Testis (tissue), 2 donors: ENCODE data around the gene CFAP77.

ENCODE experiments used
- CTCF ChIP-seq, 3 experiments: fragments of 450-650 bp in 2 of 3; fragments of 200-600 bp in 1 of 3; sonication (generic) in 1 of 3; IDR thresholded peaks; one replicate each; pipeline ENCODE4 v1.5.1; 2016 to 2019; ENCODE audit warnings: antibody characterized with exemption in 3 of 3, mild to moderate bottlenecking in 2 of 3, moderate library complexity in 1 of 3
- POLR2A ChIP-seq: fragments of 450-650 bp; IDR thresholded peaks from one replicate; pipeline ENCODE4 v1.6.1; 2017; ENCODE audit warnings: antibody characterized with exemption, mild to moderate bottlenecking, moderate library complexity

- TF ChIP-seq CTCF (IDR thresholded peaks at IDR 0.05) (no peak), POLR2A (no peak)
These were observed 25.6 kb upstream of the CFAP77 start for GRCh38 chr9:132384376-132384775.
